GM18519 (cell line): Measurements from ENCODE around the gene ASGR1.
A peak's percentile ranks its signal among the peaks of the same experiment; 100 is the strongest.

Experiments
- ATAC-seq: cut with Tn5 transposase; IDR thresholded peaks from one replicate; pipeline ENCODE4 v1.9.1; 2021; ENCODE audit warnings: mild to moderate bottlenecking, moderate library complexity; ENCODE audit not compliant: unreplicated experiment, low FRiP score

Gene ASGR1

GRCh38 chr17:7216242-7217112, 37.3 kb upstream of the ASGR1 start:
- ATAC-seq: no peak

GRCh38 chr17:7215652-7216180, 36.5 kb upstream of the ASGR1 start:
- no peak for ATAC-seq

- no peak for ATAC-seq
Measured at GRCh38 chr17:7215136-7215638, 36.0 kb upstream of the ASGR1 start.

DNA sequence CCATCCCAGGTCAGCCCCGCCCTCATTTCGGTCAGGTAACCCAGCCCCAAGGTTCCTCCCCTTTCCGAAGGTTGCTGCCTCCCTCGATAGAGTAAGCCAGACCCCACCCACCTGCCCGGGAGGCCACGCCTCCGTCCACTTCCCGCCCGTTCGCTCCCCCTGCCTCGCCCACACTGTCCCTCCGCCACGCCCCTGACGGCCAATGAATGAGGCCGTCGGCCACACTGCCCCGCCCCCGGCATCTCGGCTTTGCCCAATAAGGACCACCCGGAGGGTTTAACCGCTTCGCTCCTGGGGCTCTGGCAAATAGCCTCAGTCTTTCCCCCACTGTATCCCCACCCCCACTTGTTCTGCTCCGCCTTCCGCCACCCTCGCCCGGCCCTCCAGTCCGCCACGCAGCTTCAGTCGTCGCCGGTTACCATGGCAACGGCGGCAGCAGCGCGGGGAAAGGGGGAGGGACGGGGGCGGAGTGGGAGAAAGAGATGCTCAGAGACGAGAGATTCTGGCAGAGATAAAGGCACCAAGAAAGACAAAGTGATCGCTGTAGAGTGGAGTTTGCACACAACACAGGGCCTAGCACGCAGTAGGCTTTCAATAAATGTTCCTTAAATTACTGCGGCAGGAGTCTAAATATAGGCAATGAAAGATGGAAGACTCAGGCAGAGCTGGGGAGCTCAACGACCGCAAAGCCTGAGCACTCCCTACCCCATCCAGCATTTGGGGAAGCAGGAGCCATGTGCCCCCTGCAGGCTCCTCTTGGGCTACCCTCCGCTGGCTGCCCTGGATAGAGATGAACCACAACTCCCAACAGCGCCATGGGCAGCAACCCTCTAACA, 35.3 kb upstream of the ASGR1 start:
- peak; percentile 45 for ATAC-seq

- no peak for ATAC-seq
Measured at GRCh38 chr17:7213895-7214299, 34.7 kb upstream of the ASGR1 start.

- no peak for ATAC-seq
Measured at GRCh38 chr17:7211491-7212273, 32.5 kb upstream of the ASGR1 start.

- ATAC-seq: no peak
Measured at GRCh38 chr17:7208754-7209460, 29.7 kb upstream of the ASGR1 start.

DNA sequence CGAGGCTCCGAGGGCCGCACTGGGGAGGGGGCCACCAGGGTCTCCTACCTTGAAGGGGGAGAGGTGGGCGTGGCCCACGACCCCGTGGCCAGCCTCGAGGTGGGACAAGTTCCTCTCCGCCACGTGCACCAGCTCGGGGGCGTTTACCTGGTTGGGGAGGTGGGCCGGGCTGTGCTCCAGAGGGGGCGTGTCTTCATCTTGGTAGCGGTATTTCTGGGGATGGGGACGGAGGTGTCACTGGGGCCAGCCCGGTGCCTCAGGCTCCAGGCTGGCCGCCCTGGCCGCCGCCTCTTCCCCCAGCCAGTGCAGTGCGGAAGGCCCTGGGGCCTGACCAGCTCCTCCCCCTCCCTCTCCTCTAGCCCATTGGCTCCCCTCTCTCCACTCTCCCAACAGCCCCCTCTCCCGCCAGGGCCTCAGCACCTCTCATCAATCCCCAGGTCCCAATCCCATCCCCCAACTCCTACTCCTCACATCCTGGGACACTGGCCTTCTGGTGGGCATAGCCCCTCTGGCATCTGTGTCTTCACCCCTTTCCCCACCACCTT, 28.9 kb upstream of the ASGR1 start:
- no peak for ATAC-seq

GRCh38 chr17:7207120-7208001, 28.2 kb upstream of the ASGR1 start:
- no peak for ATAC-seq

DNA sequence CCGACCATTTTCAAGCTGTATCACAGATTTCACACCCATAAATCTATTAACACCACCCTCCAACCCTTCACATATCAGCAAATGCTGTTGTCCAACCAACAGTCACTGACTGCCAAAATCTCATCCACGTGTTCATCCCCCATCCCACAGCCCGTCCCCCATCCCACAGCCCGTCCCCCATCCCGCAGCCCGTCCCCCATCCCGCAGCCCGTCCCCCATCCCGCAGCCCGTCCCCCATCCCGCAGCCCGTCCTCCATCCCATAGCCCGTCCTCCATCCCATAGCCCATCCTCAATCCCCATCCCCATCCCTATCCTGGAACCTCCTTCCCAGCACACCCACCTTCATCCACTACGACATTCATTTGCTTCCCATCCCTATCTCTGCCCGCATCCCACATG, 26.4 kb upstream of the ASGR1 start:
- ATAC-seq: no peak

- peak; percentile 63 for ATAC-seq
Measured at GRCh38 chr17:7204828-7205461, 25.8 kb upstream of the ASGR1 start.

DNA sequence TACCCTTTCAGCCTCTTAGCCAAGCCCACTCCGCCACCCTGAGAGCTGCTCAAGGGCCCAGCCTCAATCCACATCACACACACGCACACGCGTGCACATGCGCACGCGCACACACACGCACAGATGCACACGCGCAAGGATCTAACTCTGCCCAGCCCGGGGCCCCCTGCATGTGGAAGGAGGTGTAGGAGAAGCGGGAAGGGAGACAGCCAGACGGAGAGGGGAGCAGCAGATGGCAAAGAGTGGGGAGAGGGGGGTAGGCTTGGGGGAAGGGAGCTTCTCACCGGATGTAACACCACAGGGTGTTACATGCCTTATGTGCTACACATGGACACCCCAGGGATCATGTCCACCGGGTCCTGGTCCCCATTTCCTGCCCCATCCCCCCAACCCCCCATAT, 25.2 kb upstream of the ASGR1 start:
- ATAC-seq: no peak

DNA sequence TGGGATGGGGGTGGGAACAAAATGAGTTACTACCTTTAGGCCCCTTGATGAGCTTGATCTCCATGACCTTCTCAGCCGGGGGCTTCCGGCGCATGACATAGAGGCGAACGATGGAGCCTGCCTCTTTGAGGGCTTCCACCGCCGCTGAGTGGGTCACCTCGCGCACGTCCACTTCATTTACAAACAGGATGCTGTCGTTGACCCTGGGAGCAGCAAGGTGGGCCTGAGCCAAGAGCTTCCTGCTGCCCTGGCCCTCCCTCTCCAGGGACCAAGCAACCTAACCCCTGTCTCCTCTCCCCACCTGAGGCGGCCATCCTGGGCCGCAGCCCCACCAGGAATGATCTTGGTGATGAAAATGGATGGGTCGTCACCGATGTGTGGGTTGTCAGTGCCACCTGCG, 24.2 kb upstream of the ASGR1 start:
- no peak for ATAC-seq

GRCh38 chr17:7196651-7197401, 17.7 kb upstream of the ASGR1 start:
- no peak for ATAC-seq

DNA sequence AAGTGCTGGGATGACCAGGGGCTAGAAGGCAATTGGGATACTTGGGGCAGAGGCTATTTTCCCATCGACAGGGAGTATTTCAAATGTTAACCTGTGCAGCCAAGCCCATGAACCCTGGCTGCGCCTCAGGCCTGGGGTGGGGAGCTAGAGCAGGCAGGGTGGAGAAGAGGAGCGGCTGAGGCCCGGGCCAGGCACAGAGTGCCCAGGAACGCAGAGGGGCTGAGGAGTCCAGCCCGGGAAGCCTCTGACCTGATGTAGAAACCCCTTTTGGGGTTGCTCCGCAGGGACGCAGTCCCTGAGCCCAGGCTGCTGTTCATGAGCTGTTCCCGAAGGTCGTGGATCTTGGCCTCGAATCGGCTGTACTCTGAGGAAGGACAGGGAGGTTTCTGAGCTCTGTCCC, 16.8 kb upstream of the ASGR1 start:
- no peak for ATAC-seq

DNA sequence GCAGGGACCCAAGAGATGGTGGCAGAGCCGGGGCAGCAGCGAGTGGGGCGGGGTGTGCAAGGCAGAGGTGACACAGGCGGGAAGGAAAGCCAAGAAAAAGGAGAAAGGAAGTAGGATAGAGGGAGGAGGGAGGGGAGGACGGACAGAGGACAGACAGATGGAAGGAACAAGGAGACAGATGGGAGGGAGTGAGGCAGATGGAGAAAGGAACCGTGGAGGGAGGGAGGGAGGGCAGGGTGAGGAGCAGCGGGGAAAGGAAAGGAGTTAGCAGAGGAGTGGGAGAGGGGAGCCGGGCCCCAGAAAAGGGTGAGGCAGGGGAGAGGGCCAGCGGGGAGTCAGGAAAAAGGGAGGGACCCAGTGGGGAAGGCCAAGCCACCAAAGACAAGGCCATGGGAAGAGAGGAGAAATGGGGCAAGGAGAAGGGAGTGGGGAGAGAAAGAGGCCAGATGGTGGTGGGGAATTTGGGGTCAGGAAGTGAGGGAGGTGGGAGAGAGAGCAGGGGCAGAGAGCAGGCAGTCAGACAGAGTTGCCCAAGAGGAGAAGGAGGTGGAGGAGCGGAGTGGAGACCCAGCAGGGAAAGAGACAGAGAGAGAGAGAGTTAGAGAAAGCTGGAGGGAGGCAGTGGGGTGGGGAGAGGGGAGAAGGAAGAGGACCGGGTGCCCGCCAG, 13.2 kb upstream of the ASGR1 start:
- ATAC-seq: no peak
